NCI-H345 treated with DMSO at 0.1 percent for 48 hours (cell line): ENCODE results near the gene DERA.
"Not testable (repeated sequence)": the region's sequence is repeated elsewhere in the genome, so short reads cannot be mapped to it uniquely, and the experiment has no call there.

Experiments
- DNase-seq: peaks from one replicate; lab custom pipeline; 2025; ENCODE audit not compliant: unreplicated experiment; lab: John Stamatoyannopoulos, UW

Gene DERA

GRCh38 chr12:15910864-15911721, at the start of gene DERA:
TSS of gene DERA (plus strand) at chr12:15911332. CDS start at chr12:15911384, 52 bp downstream.
- DNase-seq = peak; percentile 76

DNA sequence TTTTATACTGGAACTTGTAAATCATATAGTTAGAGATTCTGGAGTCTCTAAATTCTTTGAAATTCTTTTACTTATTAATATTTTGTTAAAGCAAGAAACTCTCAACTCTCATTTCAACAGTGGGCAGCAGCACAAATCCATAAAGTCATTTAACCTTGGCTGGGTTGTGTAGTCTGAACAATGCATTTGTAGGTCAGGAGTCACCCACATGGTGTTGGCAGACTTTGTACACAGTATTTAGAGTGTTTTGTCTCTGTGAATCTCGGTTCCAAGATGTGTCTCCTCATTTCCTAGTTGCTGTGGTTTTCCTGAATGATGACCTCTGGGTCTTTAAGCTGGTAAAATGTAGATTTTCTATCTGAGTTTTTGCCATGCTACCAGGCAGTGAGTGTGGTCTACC, 49.7 kb upstream of the DERA start:
- no peak for DNase-seq

DNA sequence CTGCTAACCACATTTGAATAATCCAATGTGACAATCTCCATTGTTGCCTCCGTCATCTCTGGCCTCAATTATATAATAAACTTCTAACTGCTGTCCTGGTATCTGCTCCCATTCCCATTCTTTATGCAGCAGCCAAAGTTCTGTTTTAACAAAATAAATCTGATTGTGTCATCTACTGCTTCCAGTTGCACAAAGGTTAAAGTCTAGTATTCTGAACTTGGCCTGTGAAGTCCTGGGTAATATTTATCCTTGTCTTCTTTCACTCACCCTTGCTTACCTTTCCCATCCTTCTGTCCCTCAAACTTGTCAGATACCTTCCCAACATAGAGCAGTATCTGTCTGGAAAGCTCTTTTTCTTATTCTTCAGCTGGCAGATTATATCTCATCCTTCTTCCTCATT, 48.3 kb upstream of the DERA start:
- no peak for DNase-seq

DNA sequence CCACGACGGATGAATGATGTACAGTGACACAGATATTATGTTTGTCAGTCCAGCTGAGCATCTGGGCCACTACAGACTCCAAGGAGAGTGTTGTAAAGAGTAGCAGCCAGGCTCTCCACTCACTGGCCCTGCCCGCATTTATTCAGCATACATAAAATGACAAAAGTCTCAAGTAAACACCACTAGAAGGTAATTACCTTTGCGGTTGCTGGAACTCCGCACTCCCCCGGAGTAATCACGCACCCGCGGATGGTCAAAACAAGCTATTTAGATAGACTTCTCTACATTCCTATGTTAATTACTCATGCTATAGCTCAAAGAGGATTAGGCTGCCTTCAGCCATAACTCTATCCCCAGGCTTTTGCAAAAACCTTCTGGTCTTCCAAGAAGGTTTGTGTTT, 47.8 kb upstream of the DERA start:
- no peak for DNase-seq

GRCh38 chr12:15863984-15864383, 47.1 kb upstream of the DERA start:
- no peak for DNase-seq

- DNase-seq = no peak
These were observed 42.9 kb upstream of the DERA start for GRCh38 chr12:15868186-15868585.

DNA sequence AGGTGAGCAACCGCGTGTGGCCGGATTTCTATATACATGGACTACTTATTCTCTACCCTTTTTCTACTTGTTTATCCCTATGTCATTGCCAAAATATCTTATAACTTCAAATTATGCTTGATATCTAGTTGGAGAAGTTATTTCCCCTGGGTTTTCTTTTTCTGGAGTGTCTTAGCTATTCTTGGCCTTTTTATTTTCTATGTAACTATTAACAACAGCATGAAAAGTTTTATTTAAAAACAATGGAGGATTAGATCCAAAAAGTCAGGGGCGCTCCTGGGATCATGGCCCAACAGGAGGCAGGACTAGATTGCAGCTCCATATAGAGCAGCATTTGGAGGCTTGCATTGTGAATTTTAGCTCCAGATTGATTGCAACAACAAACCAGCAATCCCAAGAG, 37.6 kb upstream of the DERA start:
- no peak for DNase-seq

DNA sequence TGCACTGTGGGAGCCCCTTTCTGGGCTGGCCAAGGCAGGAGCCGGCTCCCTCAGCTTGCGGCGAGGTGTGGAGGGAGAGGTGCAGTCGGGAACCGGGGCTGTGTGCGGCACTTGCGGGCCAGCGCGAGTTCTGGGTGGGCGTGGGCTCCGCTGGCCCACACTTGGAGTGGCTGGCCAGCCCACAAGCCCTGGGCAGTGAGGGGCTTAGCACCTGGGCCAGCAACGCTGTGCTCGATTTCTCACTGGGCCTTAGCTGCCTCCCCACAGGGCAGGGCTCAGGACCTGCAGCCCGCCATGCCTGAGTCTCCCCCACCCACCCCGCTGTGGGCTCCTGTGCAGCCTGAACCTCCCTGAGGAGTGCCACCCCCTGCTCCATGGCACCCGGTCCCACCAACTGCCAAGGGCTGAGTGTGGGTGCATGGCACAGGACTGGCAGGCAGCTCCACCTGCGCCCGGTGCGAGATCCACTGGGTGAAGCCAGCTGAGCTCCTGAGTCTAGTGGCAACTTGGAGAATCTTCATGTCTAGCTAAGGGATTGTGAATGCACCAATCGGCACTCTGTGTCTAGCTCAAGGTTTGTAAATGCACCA, 36.5 kb upstream of the DERA start:
- DNase-seq = not testable (repeated sequence)

- no peak for DNase-seq
These were observed 35.3 kb upstream of the DERA start for GRCh38 chr12:15875863-15876262.

DNA sequence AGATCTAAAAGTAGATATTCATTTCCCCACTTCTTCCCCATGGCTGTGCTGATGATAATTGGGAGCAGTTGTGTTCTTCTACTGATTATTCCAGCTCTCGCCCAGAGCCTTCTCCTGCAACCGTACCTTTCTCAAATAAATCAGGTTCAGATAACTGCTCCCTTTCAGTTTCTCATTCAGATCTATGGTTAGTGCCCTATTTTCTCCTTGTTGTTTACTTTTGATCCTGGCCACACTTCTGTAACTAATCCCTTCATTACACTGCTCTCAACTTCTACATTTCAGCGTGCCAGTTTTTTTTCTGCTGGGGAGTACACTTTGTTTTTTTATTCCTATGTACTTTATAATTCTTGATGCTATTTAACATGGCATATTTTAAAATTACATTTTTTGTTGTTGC, 31.7 kb upstream of the DERA start:
- DNase-seq = no peak

DNA sequence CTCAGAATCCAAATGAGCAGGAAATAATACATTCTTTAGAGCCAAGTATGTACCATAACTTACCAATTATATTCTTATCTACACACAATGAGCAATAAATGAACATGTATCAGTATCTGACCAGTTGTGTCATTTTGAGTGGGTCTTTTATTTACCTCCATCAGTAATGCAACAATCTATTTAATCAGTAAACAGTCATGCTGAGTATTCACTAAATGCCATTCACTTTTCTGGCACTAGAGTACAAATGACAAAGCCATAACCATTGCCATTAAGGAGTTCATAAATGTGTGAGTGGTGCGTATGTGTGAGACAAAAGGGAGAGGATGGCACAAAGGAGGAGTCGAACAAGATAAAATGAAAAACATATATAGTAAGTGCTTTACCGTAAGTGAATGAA, 30.4 kb upstream of the DERA start:
- peak; percentile 71 for DNase-seq

DNA sequence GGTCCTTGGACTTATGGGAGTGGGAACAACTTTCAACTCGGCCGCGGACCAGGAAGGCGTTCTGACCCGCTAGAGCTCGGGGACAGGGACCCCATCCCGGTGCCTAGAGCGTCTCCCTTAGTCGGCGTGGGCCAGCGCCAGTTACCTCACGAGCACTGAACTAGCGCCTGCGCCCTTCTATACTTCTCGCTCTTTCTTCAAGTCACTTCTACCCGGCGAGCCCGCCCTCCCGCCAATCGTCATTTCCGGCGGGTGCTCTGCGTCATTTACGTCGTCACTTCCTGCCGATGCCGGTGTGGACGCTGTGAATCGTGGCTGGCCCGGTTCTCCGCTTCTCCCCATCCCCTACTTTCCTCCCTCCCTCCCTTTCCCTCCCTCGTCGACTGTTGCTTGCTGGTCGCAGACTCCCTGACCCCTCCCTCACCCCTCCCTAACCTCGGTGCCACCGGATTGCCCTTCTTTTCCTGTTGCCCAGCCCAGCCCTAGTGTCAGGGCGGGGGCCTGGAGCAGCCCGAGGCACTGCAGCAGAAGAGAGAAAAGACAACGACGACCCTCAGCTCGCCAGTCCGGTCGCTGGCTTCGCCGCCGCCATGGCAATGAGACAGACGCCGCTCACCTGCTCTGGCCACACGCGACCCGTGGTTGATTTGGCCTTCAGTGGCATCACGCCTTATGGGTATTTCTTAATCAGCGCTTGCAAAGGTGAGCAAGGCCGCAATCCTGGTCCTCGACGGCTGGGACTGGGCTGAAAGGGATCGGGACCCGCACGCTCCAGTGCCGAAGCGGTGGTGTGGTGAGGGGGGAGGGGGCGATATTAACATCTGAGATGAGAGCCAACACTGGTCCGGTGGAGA, 28.8 kb upstream of the DERA start, which contains the start of gene STRAP:
TSS of gene STRAP (plus strand) at position 270 of the 854 bp plus-strand sequence. CDS start at position 591, 321 bp downstream.
- DNase-seq = peak; percentile 96

DNA sequence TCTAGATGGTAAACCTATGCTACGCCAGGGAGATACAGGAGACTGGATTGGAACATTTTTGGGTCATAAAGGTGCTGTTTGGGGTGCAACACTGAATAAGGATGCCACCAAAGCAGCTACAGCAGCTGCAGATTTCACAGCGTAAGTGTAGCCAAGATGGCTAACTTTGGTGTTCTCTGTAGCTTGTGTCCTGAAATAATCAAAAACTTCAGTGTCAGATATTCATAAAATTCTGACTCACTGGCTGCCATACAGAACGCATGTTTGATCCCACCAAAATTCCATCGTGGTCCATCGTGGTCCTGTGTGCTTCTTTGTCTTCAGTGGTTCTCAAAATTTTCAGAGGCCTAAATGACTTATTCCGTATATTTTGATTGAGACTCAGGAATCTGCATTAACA, 27.6 kb upstream of the DERA start:
- no peak for DNase-seq

- DNase-seq = peak; percentile 79
These were observed 24.6 kb upstream of the DERA start for GRCh38 chr12:15886372-15887042.

DNA sequence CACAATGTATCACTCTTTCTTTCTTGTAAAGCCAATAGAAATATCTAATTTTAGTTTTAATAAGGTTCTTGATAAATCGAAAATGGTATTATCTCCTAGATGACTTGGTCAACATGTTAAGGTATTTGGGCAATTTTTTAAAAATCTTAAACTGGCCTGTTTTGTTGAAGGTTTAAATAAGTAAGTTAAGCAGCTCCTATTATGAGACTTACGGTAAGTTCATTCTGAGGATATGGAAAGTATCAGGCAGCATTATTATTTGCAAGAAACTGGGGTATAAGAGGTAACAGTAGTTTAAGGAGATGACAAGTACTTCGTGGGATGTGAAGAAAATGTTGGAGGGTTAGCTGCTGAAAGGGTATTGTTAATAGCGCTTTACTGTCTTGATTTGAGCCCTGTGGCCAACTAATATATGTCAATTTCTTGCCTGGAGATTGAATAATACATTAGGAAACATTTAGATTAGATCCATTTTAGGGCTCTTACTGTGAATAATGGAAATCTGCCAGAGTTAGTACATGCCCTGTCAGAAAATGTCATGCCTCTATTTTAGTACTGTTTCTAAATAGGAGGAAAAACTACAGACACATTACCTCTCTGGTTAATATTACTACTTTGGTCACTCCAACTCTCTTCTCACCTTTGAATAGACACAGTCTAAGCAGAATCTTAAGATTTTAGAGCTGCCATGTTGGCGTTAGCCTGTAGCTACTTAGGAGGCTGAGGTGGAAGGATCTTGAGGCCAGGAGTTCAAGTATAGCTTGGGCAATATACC, 23.9 kb upstream of the DERA start:
- DNase-seq = no peak

GRCh38 chr12:15892645-15893259, 18.4 kb upstream of the DERA start:
- no peak for DNase-seq

- DNase-seq = no peak
These were observed 17.9 kb upstream of the DERA start for GRCh38 chr12:15893260-15893659.

DNA sequence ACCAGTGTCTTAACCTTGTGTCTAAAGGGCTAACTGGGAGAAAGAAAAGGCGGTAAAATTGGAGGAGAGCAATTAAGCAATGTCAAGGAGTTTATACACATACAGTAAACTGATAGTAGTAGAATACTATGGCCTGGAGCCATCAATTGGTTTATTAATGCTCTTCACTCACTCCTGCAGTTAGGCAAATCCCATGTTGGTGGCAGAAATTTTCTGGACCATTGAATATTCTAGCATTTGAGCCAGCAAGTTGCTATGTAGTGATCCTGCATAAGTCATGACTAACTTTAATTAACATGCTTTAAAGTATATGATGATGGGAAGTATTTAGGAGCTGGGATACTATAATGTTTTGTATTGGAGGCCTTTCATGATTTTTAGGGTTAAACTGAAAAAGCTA, 14.3 kb upstream of the DERA start:
- no peak for DNase-seq

GRCh38 chr12:15897433-15897832, 13.7 kb upstream of the DERA start:
- no peak for DNase-seq
